ENCODE results near the gene EPAS1. TPM values are rescaled to one million over a fixed set of nuclear protein-coding genes. Genes with fewer than 3 reads are reported as not detected.

The EPAS1 gene
- total and polyA plus RNA-seq, 2 of the 13 experiments (the other 11 are each of a cell fraction or from before 2014, with no cell fraction given): 47.1 to 182 TPM

DNA sequence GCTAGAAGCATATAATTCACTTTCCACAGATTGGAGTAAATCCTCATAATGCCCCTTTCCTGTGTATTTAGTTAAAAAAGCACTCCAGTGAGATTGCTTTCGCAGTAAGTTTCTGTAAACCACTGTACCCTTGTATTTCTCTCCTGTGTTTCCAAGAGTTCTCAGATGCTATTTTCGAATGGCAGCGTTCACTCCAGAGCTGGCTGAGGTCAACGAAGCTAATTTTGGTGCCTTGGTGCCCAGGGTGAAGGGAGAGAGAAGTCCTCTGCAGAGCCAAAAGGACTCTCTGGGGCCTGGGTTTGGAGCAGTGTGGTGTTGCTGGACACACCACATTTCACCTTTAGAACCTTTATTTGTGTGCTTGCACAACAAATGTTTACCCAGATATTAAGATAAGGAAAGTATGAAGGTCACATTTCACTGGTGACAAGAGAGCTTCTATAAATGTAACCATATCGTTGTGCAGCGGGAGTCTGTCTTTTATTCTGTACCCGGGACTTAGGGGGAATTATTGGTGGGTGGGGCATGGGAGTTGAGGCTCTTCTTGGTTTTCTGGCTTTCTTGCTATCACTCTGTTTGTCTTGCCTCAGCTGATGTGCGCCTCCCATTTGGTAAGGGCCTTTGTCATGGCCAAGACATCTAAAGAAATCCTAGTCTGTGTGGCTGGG, 9.9 kb downstream of the EPAS1 start:
- H3K4me1 ChIP-seq (ENCODE audit: insufficient read depth, low read length): peaks cover 100% of the 10 kb centered on the region
- H3K4me2 ChIP-seq (ENCODE audit: low read depth, low read length): peak overlapping the region; percentile 89
- H3K9ac ChIP-seq (ENCODE audit: insufficient read depth, low read depth, low read length): peak overlapping the region; percentile 81
- intact Hi-C loops (cut with micrococcal nuclease; ENCODE audit: unreplicated experiment) (loop anchor here (1.0 to 5.0 kb wide), 3 partner anchors 8 to 100 kb away; no protein-coding TSS in a partner anchor), in situ Hi-C loops (cut with HindIII; ENCODE audit: extremely low pct_ligation_motif_present, low pct_unique_long_range_greater_than_20kb) (no loop called here)
- no peak overlapping the region for H2AFZ ChIP-seq (ENCODE audit: low read length)
- peaks cover 94% of the 10 kb centered on the region for H3K79me2 ChIP-seq (ENCODE audit: insufficient read depth, low read length)
- peak overlapping the region; percentile 44 to 54 (median 54) for H3K4me3 ChIP-seq (replicated peaks in 1 of 3; ENCODE audit: insufficient read depth in 1 of 3, low read depth in 2 of 3, low read length in 3 of 3)
- H3K27ac ChIP-seq (ENCODE audit: extremely low read length, insufficient read depth, low read length): peak overlapping the region; percentile 97
- no TSS peak for BruUV-seq (replicated peaks)
- ChIA-PET POLR2A (interaction anchor here (1.1 to 3.5 kb wide), 13 partner anchors 8 to 314 kb away, joined by 3 to 28 read pairs (median 8); partner anchors contain the start of gene EPAS1), CTCF (ENCODE audit: low intra/inter-chr PET ratio, low total read pairs) (interaction anchor here (0.8 kb wide), 1 partner anchor 10 kb away, joined by 3 read pairs; the partner anchor contains the start of gene EPAS1)
- peaks cover 9% of the 10 kb centered on the region; the same call in 1 of the 2 replicates for H3K9me3 ChIP-seq (ENCODE audit: low read length)
- WGBS (ENCODE audit: low lambda C conversion rate): 2% methylated on average over 8 of the region's 8 CpGs
- DNase-seq (ENCODE audit: low spot score) (peak; percentile 97), FAIRE-seq (peak; percentile 83), ATAC-seq (peak; percentile 85)
- peaks cover 3 to 13% of the 10 kb centered on the region in 2 experiments; a peak in 4 of 5 replicates for H3K36me3 ChIP-seq (replicated peaks in 1 of 2; ENCODE audit: control insufficient read depth in 1 of 2, insufficient read depth in 2 of 2, low read length in 2 of 2)
- 0 out of 2 replicates have a peak, but pooled peaks cover 5% of the 10 kb centered on the region for H4K20me1 ChIP-seq (ENCODE audit: insufficient read depth, low read length)
- no peaks in the 10 kb centered on the region for H3K27me3 ChIP-seq (ENCODE audit: control insufficient read depth in 1 of 2, insufficient read depth in 2 of 2, low read length in 2 of 2)
- peak; percentile 49; the same call in 1 of the 2 replicates for TF ChIP-seq ELF1 (CRISPR knock-in tag; IDR thresholded peaks at IDR 0.05)
- TF ChIP-seq, protein P1, sequence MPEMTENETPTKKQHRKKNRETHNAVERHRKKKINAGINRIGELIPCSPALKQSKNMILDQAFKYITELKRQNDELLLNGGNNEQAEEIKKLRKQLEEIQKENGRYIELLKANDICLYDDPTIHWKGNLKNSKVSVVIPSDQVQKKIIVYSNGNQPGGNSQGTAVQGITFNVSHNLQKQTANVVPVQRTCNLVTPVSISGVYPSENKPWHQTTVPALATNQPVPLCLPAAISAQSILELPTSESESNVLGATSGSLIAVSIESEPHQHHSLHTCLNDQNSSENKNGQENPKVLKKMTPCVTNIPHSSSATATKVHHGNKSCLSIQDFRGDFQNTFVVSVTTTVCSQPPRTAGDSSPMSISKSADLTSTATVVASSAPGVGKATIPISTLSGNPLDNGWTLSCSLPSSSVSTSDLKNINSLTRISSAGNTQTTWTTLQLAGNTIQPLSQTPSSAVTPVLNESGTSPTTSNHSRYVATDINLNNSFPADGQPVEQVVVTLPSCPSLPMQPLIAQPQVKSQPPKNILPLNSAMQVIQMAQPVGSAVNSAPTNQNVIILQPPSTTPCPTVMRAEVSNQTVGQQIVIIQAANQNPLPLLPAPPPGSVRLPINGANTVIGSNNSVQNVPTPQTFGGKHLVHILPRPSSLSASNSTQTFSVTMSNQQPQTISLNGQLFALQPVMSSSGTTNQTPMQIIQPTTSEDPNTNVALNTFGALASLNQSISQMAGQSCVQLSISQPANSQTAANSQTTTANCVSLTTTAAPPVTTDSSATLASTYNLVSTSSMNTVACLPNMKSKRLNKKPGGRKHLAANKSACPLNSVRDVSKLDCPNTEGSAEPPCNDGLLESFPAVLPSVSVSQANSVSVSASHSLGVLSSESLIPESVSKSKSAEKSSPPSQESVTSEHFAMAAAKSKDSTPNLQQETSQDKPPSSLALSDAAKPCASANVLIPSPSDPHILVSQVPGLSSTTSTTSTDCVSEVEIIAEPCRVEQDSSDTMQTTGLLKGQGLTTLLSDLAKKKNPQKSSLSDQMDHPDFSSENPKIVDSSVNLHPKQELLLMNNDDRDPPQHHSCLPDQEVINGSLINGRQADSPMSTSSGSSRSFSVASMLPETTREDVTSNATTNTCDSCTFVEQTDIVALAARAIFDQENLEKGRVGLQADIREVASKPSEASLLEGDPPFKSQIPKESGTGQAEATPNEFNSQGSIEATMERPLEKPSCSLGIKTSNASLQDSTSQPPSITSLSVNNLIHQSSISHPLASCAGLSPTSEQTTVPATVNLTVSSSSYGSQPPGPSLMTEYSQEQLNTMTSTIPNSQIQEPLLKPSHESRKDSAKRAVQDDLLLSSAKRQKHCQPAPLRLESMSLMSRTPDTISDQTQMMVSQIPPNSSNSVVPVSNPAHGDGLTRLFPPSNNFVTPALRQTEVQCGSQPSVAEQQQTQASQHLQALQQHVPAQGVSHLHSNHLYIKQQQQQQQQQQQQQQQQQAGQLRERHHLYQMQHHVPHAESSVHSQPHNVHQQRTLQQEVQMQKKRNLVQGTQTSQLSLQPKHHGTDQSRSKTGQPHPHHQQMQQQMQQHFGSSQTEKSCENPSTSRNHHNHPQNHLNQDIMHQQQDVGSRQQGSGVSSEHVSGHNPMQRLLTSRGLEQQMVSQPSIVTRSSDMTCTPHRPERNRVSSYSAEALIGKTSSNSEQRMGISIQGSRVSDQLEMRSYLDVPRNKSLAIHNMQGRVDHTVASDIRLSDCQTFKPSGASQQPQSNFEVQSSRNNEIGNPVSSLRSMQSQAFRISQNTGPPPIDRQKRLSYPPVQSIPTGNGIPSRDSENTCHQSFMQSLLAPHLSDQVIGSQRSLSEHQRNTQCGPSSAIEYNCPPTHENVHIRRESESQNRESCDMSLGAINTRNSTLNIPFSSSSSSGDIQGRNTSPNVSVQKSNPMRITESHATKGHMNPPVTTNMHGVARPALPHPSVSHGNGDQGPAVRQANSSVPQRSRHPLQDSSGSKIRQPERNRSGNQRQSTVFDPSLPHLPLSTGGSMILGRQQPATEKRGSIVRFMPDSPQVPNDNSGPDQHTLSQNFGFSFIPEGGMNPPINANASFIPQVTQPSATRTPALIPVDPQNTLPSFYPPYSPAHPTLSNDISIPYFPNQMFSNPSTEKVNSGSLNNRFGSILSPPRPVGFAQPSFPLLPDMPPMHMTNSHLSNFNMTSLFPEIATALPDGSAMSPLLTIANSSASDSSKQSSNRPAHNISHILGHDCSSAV (CRISPR knock-in tag; IDR thresholded peaks at IDR 0.05; ENCODE audit: borderline replicate concordance): no peak
- TF ChIP-seq, protein P2, sequence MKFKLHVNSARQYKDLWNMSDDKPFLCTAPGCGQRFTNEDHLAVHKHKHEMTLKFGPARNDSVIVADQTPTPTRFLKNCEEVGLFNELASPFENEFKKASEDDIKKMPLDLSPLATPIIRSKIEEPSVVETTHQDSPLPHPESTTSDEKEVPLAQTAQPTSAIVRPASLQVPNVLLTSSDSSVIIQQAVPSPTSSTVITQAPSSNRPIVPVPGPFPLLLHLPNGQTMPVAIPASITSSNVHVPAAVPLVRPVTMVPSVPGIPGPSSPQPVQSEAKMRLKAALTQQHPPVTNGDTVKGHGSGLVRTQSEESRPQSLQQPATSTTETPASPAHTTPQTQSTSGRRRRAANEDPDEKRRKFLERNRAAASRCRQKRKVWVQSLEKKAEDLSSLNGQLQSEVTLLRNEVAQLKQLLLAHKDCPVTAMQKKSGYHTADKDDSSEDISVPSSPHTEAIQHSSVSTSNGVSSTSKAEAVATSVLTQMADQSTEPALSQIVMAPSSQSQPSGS (CRISPR knock-in tag; IDR thresholded peaks at IDR 0.05): peak; percentile 78
- TF ChIP-seq ZSCAN22 (CRISPR knock-in tag; IDR thresholded peaks at IDR 0.05): 0 out of 2 replicates have a peak, but pooled peaks have one; percentile 14
- 0 out of 2 replicates have a peak, but pooled peaks have one; percentile 34 for TF ChIP-seq ZNF263 (CRISPR knock-in tag; IDR thresholded peaks at IDR 0.05)
- 0 out of 2 replicates have a peak, but pooled peaks have one; percentile 47 for TF ChIP-seq ZBTB21 (CRISPR knock-in tag; IDR thresholded peaks at IDR 0.05)
- peak; percentile 61; the same call in 1 of the 2 replicates for TF ChIP-seq ZNF205 (CRISPR knock-in tag; IDR thresholded peaks at IDR 0.05)
- TF ChIP-seq, protein P3, sequence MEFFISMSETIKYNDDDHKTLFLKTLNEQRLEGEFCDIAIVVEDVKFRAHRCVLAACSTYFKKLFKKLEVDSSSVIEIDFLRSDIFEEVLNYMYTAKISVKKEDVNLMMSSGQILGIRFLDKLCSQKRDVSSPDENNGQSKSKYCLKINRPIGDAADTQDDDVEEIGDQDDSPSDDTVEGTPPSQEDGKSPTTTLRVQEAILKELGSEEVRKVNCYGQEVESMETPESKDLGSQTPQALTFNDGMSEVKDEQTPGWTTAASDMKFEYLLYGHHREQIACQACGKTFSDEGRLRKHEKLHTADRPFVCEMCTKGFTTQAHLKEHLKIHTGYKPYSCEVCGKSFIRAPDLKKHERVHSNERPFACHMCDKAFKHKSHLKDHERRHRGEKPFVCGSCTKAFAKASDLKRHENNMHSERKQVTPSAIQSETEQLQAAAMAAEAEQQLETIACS (CRISPR knock-in tag; IDR thresholded peaks at IDR 0.05): no peak
